ENCODE data around the gene ZFAND3. TPM values are rescaled to one million over a fixed set of nuclear protein-coding genes. Genes with fewer than 3 reads are reported as not detected.

Gene ZFAND3
- polyA plus RNA-seq, 1 donor (not counting 4 experiments of a cell fraction or from before 2014, with no cell fraction given), result 19.6 TPM

DNA sequence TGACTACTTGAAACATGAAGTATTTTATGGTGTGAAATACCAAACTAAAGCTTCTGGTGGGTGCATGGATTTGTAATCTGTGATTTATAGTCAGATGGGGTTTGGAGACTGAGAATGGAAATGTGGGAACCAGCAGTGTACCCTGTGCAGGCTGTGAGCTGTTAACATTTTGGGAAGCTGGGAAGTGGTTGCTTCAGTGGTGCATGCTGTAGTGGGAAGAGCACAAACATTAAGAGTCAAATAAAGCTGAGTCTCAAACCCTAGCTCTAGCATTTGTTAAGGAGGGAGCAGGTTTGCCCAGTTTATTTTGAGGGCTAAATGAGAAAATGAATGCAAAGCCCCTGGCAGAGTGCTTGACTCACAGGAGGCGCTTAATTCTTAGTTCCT lies 235.7 kb downstream of the ZFAND3 start:
- FAIRE-seq, result no peak
- no peaks in the 10 kb centered on the region for H3K27me3 ChIP-seq (ENCODE audit: control insufficient read depth, extremely low read depth, insufficient read depth, low read length)
- no peak overlapping the region for H3K9ac ChIP-seq (ENCODE audit: control insufficient read depth, extremely low read depth, insufficient read depth, low read length)
- no peak overlapping the region for H3K4me3 ChIP-seq (ENCODE audit: control insufficient read depth in 2 of 3, extremely low read depth in 1 of 3, insufficient read depth in 2 of 3, low read depth in 1 of 3, low read length in 3 of 3)
- H3K4me1 ChIP-seq (ENCODE audit: control insufficient read depth, extremely low read depth, insufficient read depth, low read length), result peaks cover 30% of the 10 kb centered on the region
- no peaks in the 10 kb centered on the region for H3K9me3 ChIP-seq (ENCODE audit: control insufficient read depth, low read depth, low read length)
- dilution Hi-C loops (cut with MboI; ENCODE audit: extremely low pct_ligation_motif_present, low sequenced_read_pairs), result no loop called here
- no peak overlapping the region for H2AFZ ChIP-seq (ENCODE audit: control insufficient read depth, low read length)
- no peaks in the 10 kb centered on the region for H3K9me1 ChIP-seq (ENCODE audit: control insufficient read depth, extremely low read depth, insufficient read depth, low read length)
- H3K27ac ChIP-seq (ENCODE audit: control insufficient read depth, insufficient read depth, low read length), result no peak overlapping the region
- no peaks in the 10 kb centered on the region for H3K36me3 ChIP-seq (ENCODE audit: control insufficient read depth in 2 of 2, extremely low read depth in 1 of 2, insufficient read depth in 2 of 2, low read length in 2 of 2)
- no peak overlapping the region for H3K4me2 ChIP-seq (ENCODE audit: control insufficient read depth, extremely low read depth, insufficient read depth, low read depth, low read length)
- H3K79me2 ChIP-seq (ENCODE audit: control insufficient read depth, insufficient read depth, low read length), result peaks cover 48% of the 10 kb centered on the region
- no peak for DNase-seq (ENCODE audit: low read depth, low spot score)
- peaks cover 5% of the 10 kb centered on the region for H4K20me1 ChIP-seq (ENCODE audit: control insufficient read depth, extremely low read depth, insufficient read depth, low read length)
- TF ChIP-seq EZH2 (IDR thresholded peaks at IDR 0.05; ENCODE audit: low read length), result no peak
- TF ChIP-seq, protein P1, sequence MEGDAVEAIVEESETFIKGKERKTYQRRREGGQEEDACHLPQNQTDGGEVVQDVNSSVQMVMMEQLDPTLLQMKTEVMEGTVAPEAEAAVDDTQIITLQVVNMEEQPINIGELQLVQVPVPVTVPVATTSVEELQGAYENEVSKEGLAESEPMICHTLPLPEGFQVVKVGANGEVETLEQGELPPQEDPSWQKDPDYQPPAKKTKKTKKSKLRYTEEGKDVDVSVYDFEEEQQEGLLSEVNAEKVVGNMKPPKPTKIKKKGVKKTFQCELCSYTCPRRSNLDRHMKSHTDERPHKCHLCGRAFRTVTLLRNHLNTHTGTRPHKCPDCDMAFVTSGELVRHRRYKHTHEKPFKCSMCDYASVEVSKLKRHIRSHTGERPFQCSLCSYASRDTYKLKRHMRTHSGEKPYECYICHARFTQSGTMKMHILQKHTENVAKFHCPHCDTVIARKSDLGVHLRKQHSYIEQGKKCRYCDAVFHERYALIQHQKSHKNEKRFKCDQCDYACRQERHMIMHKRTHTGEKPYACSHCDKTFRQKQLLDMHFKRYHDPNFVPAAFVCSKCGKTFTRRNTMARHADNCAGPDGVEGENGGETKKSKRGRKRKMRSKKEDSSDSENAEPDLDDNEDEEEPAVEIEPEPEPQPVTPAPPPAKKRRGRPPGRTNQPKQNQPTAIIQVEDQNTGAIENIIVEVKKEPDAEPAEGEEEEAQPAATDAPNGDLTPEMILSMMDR (optimal IDR thresholded peaks at IDR 0.05 in 1 of 3, IDR thresholded peaks at IDR 0.05 in 1 of 3, conservative IDR thresholded peaks at IDR 0.05 in 1 of 3; ENCODE audit: extremely low read depth in 1 of 3, insufficient read depth in 2 of 3, low read length in 3 of 3), result no peak

- H3K27me3 ChIP-seq (ENCODE audit: control insufficient read depth, extremely low read depth, insufficient read depth, low read length), result no peaks in the 10 kb centered on the region
- H3K9me3 ChIP-seq (ENCODE audit: control insufficient read depth, low read depth, low read length), result no peaks in the 10 kb centered on the region
- DNase-seq (ENCODE audit: low read depth, low spot score), result no peak
- dilution Hi-C loops (cut with MboI; ENCODE audit: extremely low pct_ligation_motif_present, low sequenced_read_pairs), result no loop called here
- H3K4me1 ChIP-seq (ENCODE audit: control insufficient read depth, extremely low read depth, insufficient read depth, low read length), result peaks cover 24% of the 10 kb centered on the region
- no peak overlapping the region for H2AFZ ChIP-seq (ENCODE audit: control insufficient read depth, low read length)
- FAIRE-seq, result no peak
- no peak overlapping the region for H3K27ac ChIP-seq (ENCODE audit: control insufficient read depth, insufficient read depth, low read length)
- peaks cover 39% of the 10 kb centered on the region for H3K79me2 ChIP-seq (ENCODE audit: control insufficient read depth, insufficient read depth, low read length)
- H3K36me3 ChIP-seq (ENCODE audit: control insufficient read depth in 2 of 2, extremely low read depth in 1 of 2, insufficient read depth in 2 of 2, low read length in 2 of 2), result no peaks in the 10 kb centered on the region
- H3K4me2 ChIP-seq (ENCODE audit: control insufficient read depth, extremely low read depth, insufficient read depth, low read depth, low read length), result no peak overlapping the region
- H3K9me1 ChIP-seq (ENCODE audit: control insufficient read depth, extremely low read depth, insufficient read depth, low read length), result no peaks in the 10 kb centered on the region
- no peak overlapping the region for H3K9ac ChIP-seq (ENCODE audit: control insufficient read depth, extremely low read depth, insufficient read depth, low read length)
- TF ChIP-seq EZH2 (IDR thresholded peaks at IDR 0.05; ENCODE audit: low read length), result no peak
- TF ChIP-seq, protein P1 (optimal IDR thresholded peaks at IDR 0.05 in 1 of 3, IDR thresholded peaks at IDR 0.05 in 1 of 3, conservative IDR thresholded peaks at IDR 0.05 in 1 of 3; ENCODE audit: extremely low read depth in 1 of 3, insufficient read depth in 2 of 3, low read length in 3 of 3), result no peak
- no peak overlapping the region for H3K4me3 ChIP-seq (ENCODE audit: control insufficient read depth in 2 of 3, extremely low read depth in 1 of 3, insufficient read depth in 2 of 3, low read depth in 1 of 3, low read length in 3 of 3)
- peaks cover 2% of the 10 kb centered on the region for H4K20me1 ChIP-seq (ENCODE audit: control insufficient read depth, extremely low read depth, insufficient read depth, low read length)
These were observed 236.8 kb downstream of the ZFAND3 start for GRCh38 chr6:38056361-38056760.

All from keratinocyte (primary cell).